ENCODE measurements around the gene IQGAP1.

DNA sequence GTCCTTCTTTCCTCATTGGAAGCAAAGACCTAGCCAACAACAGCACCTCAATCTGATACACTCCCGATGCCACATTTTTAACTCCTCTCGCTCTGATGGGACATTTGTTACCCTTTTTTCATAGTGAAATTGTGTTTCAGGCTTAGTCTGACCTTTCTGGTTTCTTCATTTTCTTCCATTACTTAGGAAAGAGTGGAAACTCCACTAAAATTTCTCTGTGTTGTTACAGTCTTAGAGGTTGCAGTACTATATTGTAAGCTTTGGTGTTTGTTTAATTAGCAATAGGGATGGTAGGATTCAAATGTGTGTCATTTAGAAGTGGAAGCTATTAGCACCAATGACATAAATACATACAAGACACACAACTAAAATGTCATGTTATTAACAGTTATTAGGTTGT, 112.1 kb downstream of the IQGAP1 start:
- no peak for TF ChIP-seq TOX (CRISPR knock-in tag; IDR thresholded peaks at IDR 0.05; ENCODE audit: borderline replicate concordance)
- TF ChIP-seq GLIS3 (CRISPR knock-in tag; IDR thresholded peaks at IDR 0.05): no peak
- TF ChIP-seq ZFP30 (CRISPR knock-in tag; IDR thresholded peaks at IDR 0.05): no peak
